Smooth muscle cell (in vitro differentiated cells): ENCODE measurements around the gene MPC2. TPM values are rescaled to one million over a fixed set of nuclear protein-coding genes. Genes with fewer than 3 reads are reported as not detected.

ENCODE experiments used
- DNase-seq: peaks from one replicate; lab custom pipeline; 2025; ENCODE audit not compliant: unreplicated experiment; lab: John Stamatoyannopoulos, UW
- H2AFZ ChIP-seq: fragments of 200-600 bp; sonication (generic); 2 replicates; pipeline ENCODE4 v1.6.0; 2016; ENCODE audit warnings: antibody characterized with exemption, low read depth, mild to moderate bottlenecking
- H3F3A ChIP-seq: fragments of 200-600 bp; sonication (generic); 2 replicates; pipeline ENCODE4 v1.6.0; 2017; ENCODE audit warnings: antibody characterized with exemption, low read depth
- H3K27ac ChIP-seq: fragments of 200-600 bp; sonication (generic); 2 replicates; pipeline ENCODE4 v1.5.1; 2016; ENCODE audit warnings: low read depth, mild to moderate bottlenecking
- H3K27me3 ChIP-seq: fragments of 200-600 bp; sonication (generic); 2 replicates; pipeline ENCODE4 v1.6.1; 2016; ENCODE audit warnings: low read depth, mild to moderate bottlenecking
- H3K36me3 ChIP-seq: fragments of 200-600 bp; sonication (generic); 2 replicates; pipeline ENCODE4 v1.5.1; 2016; ENCODE audit warnings: low read depth
- H3K4me1 ChIP-seq: fragments of 200-600 bp; sonication (generic); 2 replicates; pipeline ENCODE4 v1.5.1; 2016; ENCODE audit warnings: low read depth
- H3K4me2 ChIP-seq: fragments of 200-600 bp; sonication (generic); 2 replicates; pipeline ENCODE4 v1.6.0; 2016; ENCODE audit warnings: mild to moderate bottlenecking
- H3K4me3 ChIP-seq: fragments of 200-600 bp; sonication (generic); 2 replicates; pipeline ENCODE4 v1.5.1; 2016; ENCODE audit warnings: mild to moderate bottlenecking
- H3K79me2 ChIP-seq: fragments of 200-600 bp; sonication (generic); 2 replicates; pipeline ENCODE4 v1.6.0; 2016; ENCODE audit warnings: low read depth, mild to moderate bottlenecking
- H3K9ac ChIP-seq: fragments of 200-600 bp; sonication (generic); 2 replicates; pipeline ENCODE4 v1.6.0; 2016; ENCODE audit warnings: low read depth
- H3K9me3 ChIP-seq: fragments of 200-600 bp; sonication (generic); replicated peaks from 2 replicates; pipeline ENCODE4 v1.5.1; 2016; ENCODE audit warnings: low read depth
- H4K20me1 ChIP-seq: fragments of 200-600 bp; sonication (generic); 2 replicates; pipeline ENCODE4 v1.6.0; 2016; ENCODE audit warnings: low read depth
- WGBS: methylation state at CpG from one replicate; pipeline ENCODE4 v1.1.7; 2016; ENCODE audit warnings: low lambda C conversion rate; 5-methylcytosine and 5-hydroxymethylcytosine counted together
- polyA plus RNA-seq: library from polyadenylated mRNA; unstranded; fragments of >200 nt; fragmentation: Nextera tagmentation; extraction: Ambion mirVana; gene quantifications from 2 replicates; pipeline ENCODE4 v1.2.1, GENCODE V29; 2016
- total RNA-seq: library from RNA; depleted of rRNA; stranded (reverse); fragments of >200 nt; gene quantifications from 2 replicates; pipeline ENCODE4 v1.2.3, GENCODE V29; 2014
- TF ChIP-seq, protein P1 (sequence below): fragments of 200-600 bp; sonication (generic); IDR thresholded peaks from 2 replicates; pipeline ENCODE4 v1.5.1; 2017; ENCODE audit warnings: borderline replicate concordance, mild to moderate bottlenecking, antibody characterized with exemption; ENCODE audit not compliant: insufficient read depth, poor library complexity, severe bottlenecking

MPC2 gene
- total and polyA plus RNA-seq, 2 experiments from 2014 or later: 58.2 to 69.9 TPM

DNA sequence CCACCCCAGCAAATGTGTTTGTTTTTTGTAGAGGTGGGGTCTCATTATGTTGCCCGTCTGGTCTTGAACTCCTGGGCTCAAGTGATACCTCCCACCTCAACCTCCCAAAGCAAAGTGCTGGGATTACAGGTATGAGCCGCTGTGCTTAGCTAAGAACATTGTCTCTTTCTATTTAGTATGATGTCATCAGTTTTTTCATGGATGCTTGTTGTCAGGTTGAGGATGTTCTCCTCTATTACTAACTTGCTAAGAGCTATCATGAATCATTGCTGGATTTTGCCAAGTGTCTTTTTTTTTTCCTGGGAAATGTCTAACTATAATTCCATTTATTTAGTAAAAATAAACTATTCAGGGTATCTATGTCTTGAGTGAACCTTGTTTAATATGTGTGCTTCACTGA lies 19.0 kb upstream of the MPC2 start:
- Histone ChIP-seq H3K27me3 (no peaks in the 10 kb centered on the region), H3K27ac (no peak overlapping the region), H3K36me3 (peaks cover 18% of the 10 kb centered on the region), H3K4me2 (no peak overlapping the region), H3K4me1 (no peaks in the 10 kb centered on the region), H3K9me3 (no peaks in the 10 kb centered on the region), H3F3A (no peaks in the 10 kb centered on the region), H4K20me1 (peaks cover 66% of the 10 kb centered on the region), H3K4me3 (no peak overlapping the region), H3K79me2 (peaks cover 83% of the 10 kb centered on the region), H2AFZ (no peak overlapping the region), H3K9ac (no peak overlapping the region)
- TF ChIP-seq, protein P1, sequence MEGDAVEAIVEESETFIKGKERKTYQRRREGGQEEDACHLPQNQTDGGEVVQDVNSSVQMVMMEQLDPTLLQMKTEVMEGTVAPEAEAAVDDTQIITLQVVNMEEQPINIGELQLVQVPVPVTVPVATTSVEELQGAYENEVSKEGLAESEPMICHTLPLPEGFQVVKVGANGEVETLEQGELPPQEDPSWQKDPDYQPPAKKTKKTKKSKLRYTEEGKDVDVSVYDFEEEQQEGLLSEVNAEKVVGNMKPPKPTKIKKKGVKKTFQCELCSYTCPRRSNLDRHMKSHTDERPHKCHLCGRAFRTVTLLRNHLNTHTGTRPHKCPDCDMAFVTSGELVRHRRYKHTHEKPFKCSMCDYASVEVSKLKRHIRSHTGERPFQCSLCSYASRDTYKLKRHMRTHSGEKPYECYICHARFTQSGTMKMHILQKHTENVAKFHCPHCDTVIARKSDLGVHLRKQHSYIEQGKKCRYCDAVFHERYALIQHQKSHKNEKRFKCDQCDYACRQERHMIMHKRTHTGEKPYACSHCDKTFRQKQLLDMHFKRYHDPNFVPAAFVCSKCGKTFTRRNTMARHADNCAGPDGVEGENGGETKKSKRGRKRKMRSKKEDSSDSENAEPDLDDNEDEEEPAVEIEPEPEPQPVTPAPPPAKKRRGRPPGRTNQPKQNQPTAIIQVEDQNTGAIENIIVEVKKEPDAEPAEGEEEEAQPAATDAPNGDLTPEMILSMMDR: no peak
- 97% methylated on average over 2 of the region's 2 CpGs for WGBS
- DNase-seq: no peak

DNA sequence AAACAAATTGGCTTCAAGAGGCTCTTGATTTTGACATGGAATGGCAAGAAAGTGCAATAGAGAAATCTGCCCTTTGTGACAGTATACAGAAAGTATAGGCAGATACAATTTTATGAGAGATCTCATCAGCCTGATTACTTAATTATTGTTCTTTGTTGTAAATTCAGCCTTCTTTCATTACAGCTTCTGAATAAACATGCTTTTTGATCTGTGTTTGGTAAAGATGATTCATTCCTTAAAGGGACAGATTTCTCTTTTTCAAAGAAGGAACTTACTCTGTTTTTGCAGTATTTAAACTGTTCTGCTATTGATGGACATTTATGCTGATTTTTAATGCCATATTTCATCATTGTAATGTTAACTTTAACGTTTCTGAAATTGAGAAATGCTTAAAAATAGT lies 13.7 kb upstream of the MPC2 start:
- Histone ChIP-seq H3K4me3 (no peak overlapping the region), H3K9me3 (no peaks in the 10 kb centered on the region), H3F3A (no peaks in the 10 kb centered on the region), H3K36me3 (peaks cover 18% of the 10 kb centered on the region), H3K4me2 (peak overlapping the region; percentile 15), H3K79me2 (peaks cover 86% of the 10 kb centered on the region), H4K20me1 (peaks cover 68% of the 10 kb centered on the region), H3K27me3 (no peaks in the 10 kb centered on the region), H2AFZ (no peak overlapping the region), H3K4me1 (no peaks in the 10 kb centered on the region), H3K9ac (no peak overlapping the region), H3K27ac (peak overlapping the region; percentile 20)
- TF ChIP-seq, protein P1: no peak
- no peak for DNase-seq
- WGBS: 88% methylated on average over 1 of the region's 1 CpG

DNA sequence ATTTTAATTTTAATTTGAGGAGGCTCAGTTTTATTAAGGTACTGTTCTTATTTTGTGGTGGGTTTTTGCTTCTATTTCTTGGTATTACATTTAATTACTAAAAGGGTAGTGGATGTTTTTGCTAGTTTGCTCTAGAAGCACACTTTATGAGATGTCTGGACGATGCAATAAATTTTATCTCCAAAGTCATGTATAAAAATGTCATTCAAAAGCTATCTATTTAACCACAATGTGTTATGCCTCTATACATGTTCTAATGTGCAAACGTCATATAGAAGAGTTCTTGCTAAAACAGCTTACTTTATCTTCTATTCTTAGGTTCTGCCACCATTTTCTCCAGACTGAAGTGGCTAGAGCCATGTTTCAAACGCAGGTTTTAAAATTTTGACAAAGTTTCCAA lies 12.9 kb upstream of the MPC2 start:
- Histone ChIP-seq H3K9ac (no peak overlapping the region), H4K20me1 (peaks cover 76% of the 10 kb centered on the region), H3K4me2 (peak overlapping the region; percentile 15), H3K4me3 (no peak overlapping the region), H3F3A (no peaks in the 10 kb centered on the region), H3K36me3 (peaks cover 12% of the 10 kb centered on the region), H3K79me2 (peaks cover 86% of the 10 kb centered on the region), H3K9me3 (no peaks in the 10 kb centered on the region), H3K27ac (peak overlapping the region; percentile 20), H2AFZ (no peak overlapping the region), H3K27me3 (no peaks in the 10 kb centered on the region), H3K4me1 (no peaks in the 10 kb centered on the region)
- TF ChIP-seq, protein P1: no peak
- 56% methylated on average over 3 of the region's 3 CpGs for WGBS
- no peak for DNase-seq

DNA sequence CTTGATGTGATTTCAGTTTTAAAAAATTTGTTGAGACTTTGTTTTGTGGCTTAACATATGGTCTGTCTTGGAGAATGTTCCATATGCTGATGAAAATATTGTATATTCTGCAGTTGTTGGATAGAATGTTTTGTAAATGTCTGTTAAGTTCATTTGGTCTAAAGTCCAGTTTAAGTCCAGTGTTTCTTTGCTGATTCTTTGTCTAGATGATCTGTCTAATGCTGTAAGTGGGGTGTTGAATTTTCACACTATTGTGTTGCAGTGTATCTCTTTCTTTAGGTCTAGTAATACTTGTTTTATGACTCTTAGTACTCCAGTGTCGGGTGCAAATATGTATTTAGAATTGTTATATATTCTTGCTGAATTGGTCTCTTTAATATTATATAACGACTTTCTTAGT lies 10.9 kb upstream of the MPC2 start:
- Histone ChIP-seq H3K4me1 (no peaks in the 10 kb centered on the region), H3K9me3 (no peaks in the 10 kb centered on the region), H3K4me3 (no peak overlapping the region), H3K79me2 (peaks cover 97% of the 10 kb centered on the region), H3F3A (no peaks in the 10 kb centered on the region), H4K20me1 (peaks cover 91% of the 10 kb centered on the region), H3K36me3 (peaks cover 2% of the 10 kb centered on the region), H3K4me2 (no peak overlapping the region), H3K27ac (peak overlapping the region; percentile 1), H3K27me3 (no peaks in the 10 kb centered on the region), H3K9ac (no peak overlapping the region), H2AFZ (no peak overlapping the region)
- TF ChIP-seq, protein P1: no peak
- 92% methylated on average over 2 of the region's 2 CpGs for WGBS
- DNase-seq: no peak
